Neural cell (in vitro differentiated cells): ENCODE data around the gene PTPRN2.

Experiments used
- EP300 ChIP-seq: fragments of 450-650 bp; conservative IDR thresholded peaks from 2 replicates; pipeline ENCODE4 v1.6.1; 2014; ENCODE audit warnings: antibody characterized with exemption, mild to moderate bottlenecking, moderate library complexity; ENCODE audit not compliant: poor library complexity, severe bottlenecking
- EZH2 ChIP-seq: fragments of 200-600, 300-800 bp; shearing (Covaris generic), sonication (generic); IDR thresholded peaks from 2 replicates; pipeline ENCODE4 v1.6.1; 2014; ENCODE audit warnings: antibody characterized with exemption, low read length, borderline replicate concordance, mild to moderate bottlenecking; ENCODE audit not compliant: insufficient read depth, poor library complexity, severe bottlenecking
- POLR2AphosphoS5 ChIP-seq: IDR thresholded peaks from 2 replicates; pipeline ENCODE4 v1.6.1; 2012
- RAD21 ChIP-seq: fragments of 450-650 bp; conservative IDR thresholded peaks from 2 replicates; pipeline ENCODE4 v1.6.1; 2014; ENCODE audit warnings: antibody characterized with exemption, mild to moderate bottlenecking, moderate library complexity
- REST ChIP-seq: IDR thresholded peaks from 2 replicates; pipeline ENCODE4 v1.6.1; 2012; ENCODE audit warnings: borderline replicate concordance
- SMC3 ChIP-seq: fragments of 450-650 bp; conservative IDR thresholded peaks from 2 replicates; pipeline ENCODE4 v1.6.1; 2014; ENCODE audit warnings: antibody characterized with exemption, mild to moderate bottlenecking, moderate library complexity; ENCODE audit not compliant: poor library complexity
- TAF1 ChIP-seq: IDR thresholded peaks from 2 replicates; pipeline ENCODE4 v1.6.1; 2012; ENCODE audit warnings: low read depth
- TF ChIP-seq, protein P1 (sequence below): fragments of 450-650 bp; IDR thresholded peaks from 2 replicates; pipeline ENCODE4 v1.5.1; 2014; ENCODE audit warnings: antibody characterized with exemption, mild to moderate bottlenecking, moderate library complexity; ENCODE audit not compliant: poor library complexity, severe bottlenecking

DNA sequence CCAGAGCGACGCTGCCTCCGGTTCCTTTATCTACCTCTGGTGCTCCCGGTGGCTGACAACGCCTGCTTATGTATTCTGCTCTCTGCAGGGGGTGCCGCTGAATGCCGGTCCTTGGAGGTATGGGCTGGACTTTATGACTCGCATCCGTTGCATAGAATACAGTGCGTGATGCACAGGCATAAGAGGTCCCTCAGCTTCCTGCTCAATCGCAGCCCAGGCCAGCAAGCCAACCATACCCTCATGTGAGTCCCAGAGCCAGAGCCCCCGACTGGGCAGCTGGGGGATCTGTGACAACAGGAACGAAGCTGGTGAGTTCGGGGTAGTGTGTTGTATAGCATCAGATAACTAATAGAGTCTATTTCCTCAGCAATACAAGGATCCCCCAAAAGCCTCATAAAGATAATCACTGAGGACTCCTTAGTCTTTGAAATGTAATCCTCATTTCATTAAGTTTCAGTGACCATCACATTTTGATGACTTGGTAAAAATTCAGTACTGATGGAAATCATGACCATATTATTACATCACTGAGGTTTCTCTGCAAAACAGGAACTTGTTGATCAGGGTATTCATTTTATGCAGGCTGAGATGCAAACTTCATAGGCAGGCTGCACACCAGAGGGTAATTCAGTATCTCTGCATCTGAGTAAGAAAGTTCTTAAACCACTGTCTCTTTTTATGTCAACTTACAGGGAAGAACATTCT lies 607.8 kb downstream of the PTPRN2 start:
- TF ChIP-seq EZH2 (no peak), EP300 (no peak), POLR2AphosphoS5 (no peak), TAF1 (no peak), RAD21 (no peak), REST (no peak), SMC3 (no peak)
- TF ChIP-seq, protein P1, sequence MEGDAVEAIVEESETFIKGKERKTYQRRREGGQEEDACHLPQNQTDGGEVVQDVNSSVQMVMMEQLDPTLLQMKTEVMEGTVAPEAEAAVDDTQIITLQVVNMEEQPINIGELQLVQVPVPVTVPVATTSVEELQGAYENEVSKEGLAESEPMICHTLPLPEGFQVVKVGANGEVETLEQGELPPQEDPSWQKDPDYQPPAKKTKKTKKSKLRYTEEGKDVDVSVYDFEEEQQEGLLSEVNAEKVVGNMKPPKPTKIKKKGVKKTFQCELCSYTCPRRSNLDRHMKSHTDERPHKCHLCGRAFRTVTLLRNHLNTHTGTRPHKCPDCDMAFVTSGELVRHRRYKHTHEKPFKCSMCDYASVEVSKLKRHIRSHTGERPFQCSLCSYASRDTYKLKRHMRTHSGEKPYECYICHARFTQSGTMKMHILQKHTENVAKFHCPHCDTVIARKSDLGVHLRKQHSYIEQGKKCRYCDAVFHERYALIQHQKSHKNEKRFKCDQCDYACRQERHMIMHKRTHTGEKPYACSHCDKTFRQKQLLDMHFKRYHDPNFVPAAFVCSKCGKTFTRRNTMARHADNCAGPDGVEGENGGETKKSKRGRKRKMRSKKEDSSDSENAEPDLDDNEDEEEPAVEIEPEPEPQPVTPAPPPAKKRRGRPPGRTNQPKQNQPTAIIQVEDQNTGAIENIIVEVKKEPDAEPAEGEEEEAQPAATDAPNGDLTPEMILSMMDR, result no peak
